Measurements from ENCODE around the gene ZBTB44. TPM values are rescaled to one million over a fixed set of nuclear protein-coding genes. Genes with fewer than 3 reads are reported as not detected.

ZBTB44 gene
- total RNA-seq, 2 donors from 2014 or later, result 47.8 to 50.5 TPM

DNA sequence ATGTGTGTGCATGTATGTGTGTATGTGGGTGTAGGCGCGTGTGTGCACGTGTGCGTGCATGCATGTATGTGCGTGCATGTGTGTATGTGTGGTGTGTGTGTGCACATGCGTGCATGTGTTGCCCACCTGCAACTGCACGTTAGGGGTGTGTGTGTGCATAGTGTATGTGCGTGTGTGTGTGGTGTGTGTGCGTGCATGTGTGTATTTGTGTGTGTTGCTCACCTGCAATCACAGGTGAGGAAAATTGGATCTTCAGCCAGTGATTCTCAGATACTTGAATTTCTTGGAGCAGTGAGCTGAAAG, 100.8 kb downstream of the ZBTB44 start:
- ATAC-seq (replicated peaks in 1 of 2) (no peak), DNase-seq (no peak)
- H3K4me1 Mint-ChIP-seq (ENCODE audit: low read depth), result no peaks in the 10 kb centered on the region
- no peak overlapping the region for H3K4me3 Mint-ChIP-seq
- H3K27ac Mint-ChIP-seq, result no peak overlapping the region
- H3K36me3 Mint-ChIP-seq (ENCODE audit: insufficient read depth in 2 of 2), result no peaks in the 10 kb centered on the region
- H3K27me3 Mint-ChIP-seq (ENCODE audit: low read depth), result no peaks in the 10 kb centered on the region
- no peaks in the 10 kb centered on the region for H3K9me3 Mint-ChIP-seq

DNA sequence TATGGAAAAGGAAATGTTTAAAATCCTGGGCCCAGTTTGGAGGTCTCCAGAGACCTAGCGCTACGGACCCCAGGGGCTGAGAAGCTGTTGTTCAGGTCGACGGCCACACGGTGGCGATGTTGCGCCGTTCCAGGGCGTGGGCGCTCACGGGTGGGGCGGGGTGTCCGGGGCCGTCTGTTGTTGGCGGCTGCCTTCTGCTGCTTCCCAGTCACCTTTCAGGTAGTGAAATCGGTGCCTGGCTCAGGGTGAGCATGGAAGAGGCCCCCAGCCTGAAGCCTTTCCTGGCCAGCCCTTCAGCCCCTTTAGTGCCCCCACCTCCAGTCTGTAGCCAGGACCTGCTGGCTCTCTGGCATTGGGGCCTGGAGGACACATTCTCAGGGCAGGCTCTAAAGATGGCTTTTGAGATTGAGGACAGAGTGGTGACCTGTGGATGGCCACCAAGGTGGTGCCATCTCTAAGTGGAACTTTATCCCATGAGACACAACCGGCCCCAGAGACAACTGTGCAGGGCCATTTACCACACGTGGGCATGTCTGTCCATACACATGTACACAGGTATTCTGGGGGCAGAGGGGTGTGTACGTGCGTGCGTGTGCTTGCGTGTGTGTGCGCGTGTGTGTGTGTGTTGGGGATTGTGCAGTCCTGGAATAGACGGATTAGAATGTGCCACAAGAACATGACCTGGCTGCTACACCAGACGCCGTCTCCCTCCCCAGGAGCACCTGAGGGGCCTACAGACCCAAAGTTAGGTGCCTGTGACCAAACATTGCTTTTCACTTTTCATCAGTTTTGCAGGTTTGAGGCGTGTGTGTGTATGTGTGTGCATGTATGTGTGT, 101.4 kb downstream of the ZBTB44 start:
- Mint-ChIP-seq H3K27ac (no peak overlapping the region), H3K9me3 (no peaks in the 10 kb centered on the region), H3K36me3 (ENCODE audit: insufficient read depth in 2 of 2) (no peaks in the 10 kb centered on the region), H3K4me3 (no peak overlapping the region), H3K27me3 (ENCODE audit: low read depth) (no peaks in the 10 kb centered on the region), H3K4me1 (ENCODE audit: low read depth) (no peaks in the 10 kb centered on the region)
- DNase-seq, result peak; percentile 73 to 78
- peak; percentile 79 to 82 for ATAC-seq (replicated peaks in 1 of 2)

DNA sequence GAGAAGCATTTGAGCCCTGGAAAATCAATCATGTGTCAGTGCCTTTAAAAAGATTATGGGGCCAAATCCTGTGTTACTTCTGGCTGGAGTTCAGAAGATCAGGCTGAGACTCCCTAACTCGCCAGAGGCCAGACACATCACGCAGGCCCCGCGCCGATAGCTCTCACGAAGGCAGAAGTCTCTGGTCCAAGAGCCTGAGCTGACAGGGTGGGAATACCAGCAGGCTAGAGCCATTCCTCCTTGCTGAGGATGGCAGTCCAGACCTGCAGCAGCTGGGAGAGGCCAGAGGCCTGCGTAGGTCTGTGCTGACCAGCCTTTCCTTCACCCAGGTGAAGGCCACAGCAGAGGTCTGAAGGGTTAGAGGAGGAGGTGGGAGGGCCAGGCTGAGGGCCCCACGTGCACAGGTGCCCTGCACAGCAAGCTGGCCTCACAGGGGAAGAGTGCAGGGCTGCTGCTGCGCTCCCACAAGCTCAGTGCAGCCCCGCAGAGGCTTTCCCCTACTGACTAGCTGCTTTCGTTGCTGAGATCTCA, 102.2 kb downstream of the ZBTB44 start:
- Mint-ChIP-seq H3K9me3 (no peaks in the 10 kb centered on the region), H3K27ac (no peak overlapping the region), H3K36me3 (ENCODE audit: insufficient read depth in 2 of 2) (no peaks in the 10 kb centered on the region), H3K4me3 (no peak overlapping the region), H3K4me1 (ENCODE audit: low read depth) (no peaks in the 10 kb centered on the region), H3K27me3 (ENCODE audit: low read depth) (no peaks in the 10 kb centered on the region)
- ATAC-seq (replicated peaks in 1 of 2), result no peak
- no peak for DNase-seq

DNA sequence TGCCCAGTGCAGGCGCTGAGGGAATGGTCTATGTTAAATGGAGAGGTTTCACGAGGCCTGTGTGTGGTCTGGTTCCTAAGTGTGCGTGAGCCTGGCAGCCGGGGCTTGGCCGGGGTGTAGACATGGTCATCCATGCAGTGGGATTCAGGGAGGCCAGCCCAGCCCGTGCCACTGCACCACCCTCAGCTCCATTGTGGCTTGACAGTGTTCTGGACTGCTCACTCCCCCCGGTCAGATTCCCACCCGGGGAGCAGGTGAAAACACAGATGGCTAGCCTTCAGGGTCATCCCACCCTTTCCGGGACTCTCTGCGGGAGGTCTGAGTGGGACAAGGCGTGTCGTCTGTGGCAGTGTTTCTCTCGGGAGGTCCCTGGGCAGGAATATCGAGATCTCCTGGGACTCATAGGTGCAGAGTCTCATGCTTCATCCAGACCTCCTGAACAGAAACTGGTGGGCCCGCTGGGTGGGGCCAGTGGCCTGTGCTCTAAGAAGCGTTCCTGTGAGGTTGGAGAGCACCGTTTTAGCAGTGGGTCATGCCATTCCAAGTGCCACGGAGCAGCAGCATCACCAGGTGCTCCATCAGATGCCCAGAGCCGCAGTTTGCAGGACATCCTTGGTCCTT, 102.8 kb downstream of the ZBTB44 start:
- Mint-ChIP-seq H3K27me3 (ENCODE audit: low read depth) (no peaks in the 10 kb centered on the region), H3K4me3 (no peak overlapping the region), H3K4me1 (ENCODE audit: low read depth) (no peaks in the 10 kb centered on the region), H3K36me3 (ENCODE audit: insufficient read depth in 2 of 2) (no peaks in the 10 kb centered on the region), H3K9me3 (no peaks in the 10 kb centered on the region), H3K27ac (no peak overlapping the region)
- DNase-seq, result no peak
- no peak for ATAC-seq (replicated peaks in 1 of 2)

DNA sequence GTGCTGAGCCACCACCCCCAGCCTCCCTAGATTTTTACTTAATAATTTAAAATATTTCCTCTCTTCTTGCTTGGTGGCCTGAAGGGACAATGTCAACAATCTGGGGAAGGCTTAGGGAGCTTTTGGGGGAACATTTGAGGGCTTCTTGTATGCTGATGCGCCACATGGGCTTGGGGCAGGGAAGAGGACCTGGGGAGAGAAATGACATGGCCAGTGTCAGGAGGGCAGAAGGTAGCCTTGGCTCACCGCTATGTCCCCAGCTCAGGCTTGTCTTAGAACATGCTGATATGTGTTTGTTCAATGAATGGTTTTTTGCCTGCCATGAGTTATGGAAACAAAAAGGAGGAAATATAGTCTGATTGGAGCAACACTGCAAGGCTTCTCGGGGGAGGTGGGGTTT, 103.6 kb downstream of the ZBTB44 start:
- Mint-ChIP-seq H3K36me3 (ENCODE audit: insufficient read depth in 2 of 2) (no peaks in the 10 kb centered on the region), H3K9me3 (no peaks in the 10 kb centered on the region), H3K4me1 (ENCODE audit: low read depth) (no peaks in the 10 kb centered on the region), H3K27me3 (ENCODE audit: low read depth) (no peaks in the 10 kb centered on the region), H3K4me3 (no peak overlapping the region), H3K27ac (no peak overlapping the region)
- DNase-seq, result no peak
- no peak for ATAC-seq (replicated peaks in 1 of 2)

DNA sequence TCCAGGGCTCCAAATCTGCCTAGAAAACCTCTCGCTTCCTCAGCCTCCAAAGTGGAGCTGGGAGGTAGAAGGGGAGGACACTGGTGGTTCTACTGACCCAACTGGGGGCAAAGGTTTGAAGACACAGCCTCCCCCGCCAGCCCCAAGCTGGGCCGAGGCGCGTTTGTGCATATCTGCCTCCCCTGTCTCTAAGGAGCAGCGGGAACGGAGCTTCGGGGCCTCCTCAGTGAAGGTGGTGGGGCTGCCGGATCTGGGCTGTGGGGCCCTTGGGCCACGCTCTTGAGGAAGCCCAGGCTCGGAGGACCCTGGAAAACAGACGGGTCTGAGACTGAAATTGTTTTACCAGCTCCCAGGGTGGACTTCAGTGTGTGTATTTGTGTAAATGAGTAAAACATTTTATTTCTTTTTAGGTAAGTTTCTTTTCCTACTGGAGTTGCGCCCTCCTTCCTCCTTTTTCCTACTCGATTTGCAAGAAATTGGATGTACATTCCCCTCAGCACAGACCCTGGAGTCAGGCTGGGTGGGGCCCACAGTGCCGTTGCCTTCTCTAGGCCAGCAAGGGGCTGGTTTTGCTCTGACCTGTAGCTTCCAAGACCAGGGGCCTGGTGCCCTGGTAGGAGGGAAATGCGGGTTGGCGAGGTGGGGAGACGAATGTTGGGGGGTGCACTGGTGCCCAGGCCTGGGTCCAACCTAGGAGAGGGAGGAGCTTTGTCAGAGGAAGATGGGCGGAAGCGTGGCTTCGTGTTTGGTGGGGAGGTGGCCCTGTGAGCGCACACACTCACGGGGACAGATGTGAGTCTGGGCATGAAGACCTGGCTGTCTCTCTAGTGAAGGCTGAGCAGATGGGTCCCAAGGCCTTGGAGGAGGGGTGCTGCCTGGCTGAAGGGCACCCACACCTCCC, 104.5 kb downstream of the ZBTB44 start:
- no peaks in the 10 kb centered on the region for H3K27me3 Mint-ChIP-seq (ENCODE audit: low read depth)
- no peaks in the 10 kb centered on the region for H3K36me3 Mint-ChIP-seq (ENCODE audit: insufficient read depth in 2 of 2)
- DNase-seq (no peak), ATAC-seq (replicated peaks in 1 of 2) (no peak)
- H3K9me3 Mint-ChIP-seq, result no peaks in the 10 kb centered on the region
- no peak overlapping the region for H3K27ac Mint-ChIP-seq
- no peaks in the 10 kb centered on the region for H3K4me1 Mint-ChIP-seq (ENCODE audit: low read depth)
- no peak overlapping the region for H3K4me3 Mint-ChIP-seq

DNA sequence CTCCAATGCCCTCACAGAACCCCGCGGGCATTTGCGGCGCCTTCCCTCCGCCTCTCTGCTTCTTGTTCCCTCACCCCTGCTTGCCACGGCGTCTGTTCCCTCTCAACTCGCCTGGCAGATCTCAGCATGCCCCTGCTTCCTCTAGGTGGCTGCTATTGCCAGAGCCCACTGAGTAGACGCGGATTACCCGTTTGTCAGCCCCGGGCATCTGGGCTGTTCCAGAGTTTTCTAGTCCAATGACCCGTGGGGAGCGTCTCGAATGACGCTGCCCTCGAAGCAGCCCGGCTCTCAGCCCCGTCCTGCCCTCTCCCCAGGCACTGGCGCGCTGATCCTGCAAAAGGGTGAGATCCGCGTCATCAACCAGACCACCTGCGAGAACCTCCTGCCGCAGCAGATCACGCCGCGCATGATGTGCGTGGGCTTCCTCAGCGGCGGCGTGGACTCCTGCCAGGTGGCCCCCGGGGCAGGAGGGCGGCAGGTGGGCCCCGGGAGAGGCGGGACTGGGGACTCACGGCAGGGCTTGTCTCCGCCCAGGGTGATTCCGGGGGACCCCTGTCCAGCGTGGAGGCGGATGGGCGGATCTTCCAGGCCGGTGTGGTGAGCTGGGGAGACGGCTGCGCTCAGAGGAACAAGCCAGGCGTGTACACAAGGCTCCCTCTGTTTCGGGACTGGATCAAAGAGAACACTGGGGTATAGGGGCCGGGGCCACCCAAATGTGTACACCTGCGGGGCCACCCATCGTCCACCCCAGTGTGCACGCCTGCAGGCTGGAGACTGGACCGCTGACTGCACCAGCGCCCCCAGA, 105.4 kb downstream of the ZBTB44 start:
- H3K4me1 Mint-ChIP-seq (ENCODE audit: low read depth), result no peaks in the 10 kb centered on the region
- no peak for DNase-seq
- no peak for ATAC-seq (replicated peaks in 1 of 2)
- no peak overlapping the region for H3K27ac Mint-ChIP-seq
- H3K36me3 Mint-ChIP-seq (ENCODE audit: insufficient read depth in 2 of 2), result no peaks in the 10 kb centered on the region
- no peaks in the 10 kb centered on the region for H3K9me3 Mint-ChIP-seq
- no peak overlapping the region for H3K4me3 Mint-ChIP-seq
- no peaks in the 10 kb centered on the region for H3K27me3 Mint-ChIP-seq (ENCODE audit: low read depth)

DNA sequence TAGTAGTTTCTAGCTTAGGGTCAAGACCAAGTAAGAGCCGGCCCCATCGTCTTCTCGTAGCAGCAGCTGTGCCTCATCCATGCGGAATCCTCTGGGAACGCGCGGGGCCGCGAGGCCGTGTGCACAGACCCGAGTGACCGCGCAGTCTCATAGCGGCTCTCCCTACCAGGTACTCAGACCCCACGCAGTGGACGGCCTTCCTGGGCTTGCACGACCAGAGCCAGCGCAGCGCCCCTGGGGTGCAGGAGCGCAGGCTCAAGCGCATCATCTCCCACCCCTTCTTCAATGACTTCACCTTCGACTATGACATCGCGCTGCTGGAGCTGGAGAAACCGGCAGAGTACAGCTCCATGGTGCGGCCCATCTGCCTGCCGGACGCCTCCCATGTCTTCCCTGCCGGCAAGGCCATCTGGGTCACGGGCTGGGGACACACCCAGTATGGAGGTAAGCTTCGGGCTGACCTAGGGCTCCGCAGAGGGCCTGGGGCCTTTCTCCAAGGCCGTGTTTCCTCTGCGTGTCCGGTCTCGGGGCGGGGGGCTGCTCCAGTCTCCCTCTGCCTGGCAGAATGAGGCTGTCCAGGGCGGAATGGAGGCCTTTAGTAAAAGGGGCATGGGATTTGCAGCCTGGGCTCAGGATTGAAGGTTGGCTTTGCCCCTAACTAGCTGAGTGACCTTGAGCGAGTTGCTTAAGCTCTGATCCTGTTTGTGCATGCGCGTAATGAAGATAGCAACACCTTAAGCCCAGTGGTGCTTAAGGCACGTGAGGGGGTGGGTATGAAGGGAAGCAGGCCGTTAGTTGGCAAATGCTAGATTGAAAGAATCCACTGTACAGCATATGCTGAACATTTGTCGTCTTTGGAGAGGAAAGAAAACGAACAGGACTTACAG, 106.2 kb downstream of the ZBTB44 start:
- Mint-ChIP-seq H3K4me1 (ENCODE audit: low read depth) (no peaks in the 10 kb centered on the region), H3K36me3 (ENCODE audit: insufficient read depth in 2 of 2) (no peaks in the 10 kb centered on the region), H3K27ac (no peak overlapping the region), H3K27me3 (ENCODE audit: low read depth) (no peaks in the 10 kb centered on the region), H3K4me3 (no peak overlapping the region), H3K9me3 (no peaks in the 10 kb centered on the region)
- ATAC-seq (replicated peaks in 1 of 2) (no peak), DNase-seq (no peak)

DNA sequence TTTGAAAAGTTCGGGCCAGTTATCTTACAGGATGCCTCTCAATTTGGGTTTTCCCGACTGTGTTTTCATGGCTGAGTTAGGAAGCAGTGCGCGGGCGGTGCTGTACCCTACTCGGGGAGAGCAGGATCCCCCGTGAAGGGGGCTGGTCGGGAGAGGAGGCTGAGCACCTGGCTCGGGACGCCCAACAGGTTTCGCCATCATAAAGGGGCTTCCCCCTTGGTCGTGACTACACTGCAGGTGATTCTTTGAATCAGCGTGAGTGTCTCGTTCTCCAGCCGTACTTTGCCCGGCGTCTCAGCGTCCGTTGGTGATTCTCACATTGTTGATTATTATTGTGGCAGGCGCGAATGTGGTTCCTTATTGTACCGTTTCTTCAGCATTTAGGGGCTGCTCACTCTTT, 108.6 kb downstream of the ZBTB44 start:
- H3K36me3 Mint-ChIP-seq (ENCODE audit: insufficient read depth in 2 of 2), result no peaks in the 10 kb centered on the region
- no peaks in the 10 kb centered on the region for H3K27me3 Mint-ChIP-seq (ENCODE audit: low read depth)
- H3K4me1 Mint-ChIP-seq (ENCODE audit: low read depth), result no peaks in the 10 kb centered on the region
- DNase-seq, result no peak
- ATAC-seq (replicated peaks in 1 of 2), result no peak
- no peaks in the 10 kb centered on the region for H3K9me3 Mint-ChIP-seq
- no peak overlapping the region for H3K4me3 Mint-ChIP-seq
- H3K27ac Mint-ChIP-seq, result no peak overlapping the region

DNA sequence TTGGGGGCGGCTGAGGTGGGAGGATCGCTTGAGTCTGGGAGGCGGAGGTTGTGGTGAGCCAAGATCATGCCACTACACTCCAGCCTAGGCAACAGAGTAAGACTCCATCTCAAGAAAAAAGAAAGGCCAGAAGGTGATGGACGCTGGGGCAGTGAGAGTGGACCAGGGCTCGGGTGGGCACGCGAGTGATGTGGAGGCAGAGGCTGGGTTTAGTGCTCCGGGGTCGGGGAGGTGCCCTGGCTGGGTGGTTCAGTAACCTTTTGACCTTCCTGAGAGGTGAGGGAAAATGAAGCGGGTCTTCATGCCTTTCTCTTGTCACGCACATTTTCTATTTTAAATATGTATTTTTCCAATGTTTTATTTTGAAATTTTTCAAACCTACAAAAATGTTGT, 110.0 kb downstream of the ZBTB44 start:
- no peak overlapping the region for H3K4me3 Mint-ChIP-seq
- no peaks in the 10 kb centered on the region for H3K4me1 Mint-ChIP-seq (ENCODE audit: low read depth)
- no peaks in the 10 kb centered on the region for H3K36me3 Mint-ChIP-seq (ENCODE audit: insufficient read depth in 2 of 2)
- no peaks in the 10 kb centered on the region for H3K27me3 Mint-ChIP-seq (ENCODE audit: low read depth)
- H3K27ac Mint-ChIP-seq, result no peak overlapping the region
- DNase-seq, result no peak
- H3K9me3 Mint-ChIP-seq, result no peaks in the 10 kb centered on the region
- ATAC-seq (replicated peaks in 1 of 2), result no peak

DNA sequence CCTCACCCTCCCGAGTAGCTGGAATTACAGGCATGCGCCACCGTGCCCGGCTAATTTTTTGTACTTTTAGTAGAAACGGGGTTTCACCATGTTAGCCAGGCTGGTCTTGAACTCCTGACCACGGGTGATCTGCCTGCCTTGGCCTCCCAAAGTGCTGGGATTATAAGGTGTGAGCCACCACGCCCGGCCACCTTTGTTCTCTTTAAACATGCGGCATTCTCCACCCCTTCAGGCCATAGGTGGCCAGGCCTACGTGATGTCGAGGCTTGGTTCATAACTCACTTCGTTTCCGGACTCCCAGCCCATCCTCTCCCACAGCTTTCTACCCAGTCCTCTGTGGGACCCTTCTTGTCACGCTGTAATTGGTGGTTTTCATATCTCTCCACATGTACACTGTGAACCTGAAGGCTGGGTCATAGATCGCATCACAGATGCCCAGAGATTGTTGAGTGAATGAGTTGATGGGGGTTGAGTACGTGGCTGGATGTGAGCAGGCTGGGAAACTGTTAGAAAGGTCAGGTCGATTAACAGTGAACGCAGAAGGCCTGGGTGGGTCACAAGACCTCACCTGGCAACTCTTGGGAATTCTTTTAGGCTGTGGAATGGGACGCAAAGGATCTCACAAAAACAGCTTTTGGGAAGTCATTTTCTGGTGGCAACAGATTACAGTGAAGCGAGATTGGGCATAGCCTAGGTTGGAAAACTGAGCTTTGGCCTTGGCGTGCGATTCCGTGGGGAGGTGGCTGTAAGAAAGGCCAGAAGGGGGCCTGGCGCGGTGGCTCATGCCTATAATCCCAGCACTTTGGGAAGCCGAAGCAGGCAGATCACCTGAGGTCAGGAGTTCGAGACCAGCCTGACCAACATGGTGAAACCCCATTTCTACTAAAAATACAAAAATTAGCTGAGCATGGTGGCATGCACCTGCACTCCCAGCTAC, 110.7 kb downstream of the ZBTB44 start:
- no peak overlapping the region for H3K27ac Mint-ChIP-seq
- no peaks in the 10 kb centered on the region for H3K4me1 Mint-ChIP-seq (ENCODE audit: low read depth)
- H3K27me3 Mint-ChIP-seq (ENCODE audit: low read depth), result no peaks in the 10 kb centered on the region
- H3K36me3 Mint-ChIP-seq (ENCODE audit: insufficient read depth in 2 of 2), result no peaks in the 10 kb centered on the region
- ATAC-seq (replicated peaks in 1 of 2), result no peak
- no peak for DNase-seq
- no peak overlapping the region for H3K4me3 Mint-ChIP-seq
- no peaks in the 10 kb centered on the region for H3K9me3 Mint-ChIP-seq
